Measurements from ENCODE around the gene SELENOS.

GRCh38 chr15:101276501-101277037 is 716 bp downstream of the SELENOS start:
- TF ChIP-seq TAF1 (IDR thresholded peaks at IDR 0.05; ENCODE audit: borderline replicate concordance, low read depth, low read length) (no peak), POLR2A (IDR thresholded peaks at IDR 0.05; ENCODE audit: low read depth, low read length) (no peak)

Measured in GM12892 (cell line).